HG03521 (cell line): Measurements from ENCODE around the gene HPS6.

Experiments
- ATAC-seq: cut with Tn5 transposase; IDR thresholded peaks from one replicate; pipeline ENCODE4 v1.9.1; 2021; ENCODE audit warnings: mild to moderate bottlenecking, moderate library complexity; ENCODE audit not compliant: unreplicated experiment

Gene HPS6

DNA sequence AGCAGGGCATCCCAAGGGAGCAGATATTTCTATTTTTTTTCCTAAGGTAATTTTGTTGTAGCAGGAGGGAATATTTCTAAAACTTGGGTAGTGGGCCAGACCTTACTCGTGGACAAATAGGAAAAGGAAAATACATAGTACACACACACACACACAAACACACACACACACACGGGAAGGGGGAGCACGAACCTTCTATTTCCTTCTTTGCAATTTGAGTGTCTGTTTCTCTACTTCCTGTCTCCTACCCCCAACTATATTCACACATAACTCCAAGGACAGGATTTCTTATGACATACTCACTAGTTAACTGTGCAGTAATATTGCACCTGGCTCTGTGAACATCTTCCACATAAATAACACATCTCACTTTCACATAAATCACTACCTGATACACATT, 50.6 kb downstream of the HPS6 start:
- ATAC-seq: no peak

DNA sequence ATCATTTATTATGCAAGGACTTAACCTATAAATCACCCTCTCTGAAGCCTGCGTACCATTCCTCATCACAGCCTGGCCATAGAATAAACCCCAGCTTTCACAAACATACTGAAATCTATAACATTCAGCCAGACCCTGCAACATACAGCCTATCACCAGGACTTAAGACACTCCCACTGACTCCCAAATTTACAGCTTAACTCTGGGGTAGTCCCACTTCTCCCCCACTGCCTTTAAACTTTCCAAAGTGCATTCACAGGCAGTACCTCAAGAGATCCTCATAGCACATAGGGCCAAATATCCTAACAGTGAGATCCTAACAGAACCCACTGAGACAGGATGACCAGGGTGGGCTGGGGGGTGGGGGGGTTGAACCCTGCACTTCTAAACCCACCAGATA, 51.5 kb downstream of the HPS6 start:
- ATAC-seq: no peak
